Daoy (cell line): Measurements from ENCODE around the gene CEACAM16. TPM values are rescaled to one million over a fixed set of nuclear protein-coding genes. Genes with fewer than 3 reads are reported as not detected.
"Not testable (repeated sequence)": the region's sequence is repeated elsewhere in the genome, so short reads cannot be mapped to it uniquely, and the experiment has no call there.

Source experiments
- DNase-seq: peaks from one replicate; pipeline ENCODE4 v3.0.0-alpha.2; 2015; ENCODE audit warnings: low read depth
- total RNA-seq: library from RNA; depleted of rRNA; stranded (reverse); fragments of >200 nt; shearing (Covaris generic); gene quantifications from 2 replicates; pipeline ENCODE4 v1.2.3, GENCODE V29; 2014

Gene CEACAM16
- total RNA-seq, 1 experiment from 2014 or later, result not detected

GRCh38 chr19:44677019-44677811, 21.7 kb upstream of the CEACAM16 start:
- peak; percentile 47 for DNase-seq

GRCh38 chr19:44680536-44680935, 18.4 kb upstream of the CEACAM16 start:
- no peak for DNase-seq

GRCh38 chr19:44681992-44682790, 16.8 kb upstream of the CEACAM16 start:
- no peak for DNase-seq

GRCh38 chr19:44682807-44683206, 16.1 kb upstream of the CEACAM16 start:
- DNase-seq, result no peak

GRCh38 chr19:44683434-44684210, 15.3 kb upstream of the CEACAM16 start:
- no peak for DNase-seq

GRCh38 chr19:44684396-44684795, 14.6 kb upstream of the CEACAM16 start:
- not testable (repeated sequence) for DNase-seq

GRCh38 chr19:44684892-44685863, 13.8 kb upstream of the CEACAM16 start:
- DNase-seq, result peak; percentile 89

GRCh38 chr19:44685877-44686276, 13.1 kb upstream of the CEACAM16 start:
- DNase-seq, result peak; percentile 51

- DNase-seq, result no peak
Measured at GRCh38 chr19:44686896-44687295, 12.1 kb upstream of the CEACAM16 start.

- DNase-seq, result no peak
Measured at GRCh38 chr19:44687888-44688287, 11.1 kb upstream of the CEACAM16 start.

- DNase-seq, result peak; percentile 80
Measured at GRCh38 chr19:44689290-44690130, 9.4 kb upstream of the CEACAM16 start.

- DNase-seq, result no peak
Measured at GRCh38 chr19:44690131-44690440, 8.9 kb upstream of the CEACAM16 start.

GRCh38 chr19:44692379-44692721, 6.6 kb upstream of the CEACAM16 start:
- DNase-seq, result no peak

GRCh38 chr19:44694184-44694579, 4.8 kb upstream of the CEACAM16 start:
- DNase-seq, result no peak

- no peak for DNase-seq
Measured at GRCh38 chr19:44696939-44697669, 1.8 kb upstream of the CEACAM16 start.

- no peak for DNase-seq
Measured at GRCh38 chr19:44697670-44698034, 1.3 kb upstream of the CEACAM16 start.

- no peak for DNase-seq
Measured at GRCh38 chr19:44700547-44700946, 1.6 kb downstream of the CEACAM16 start.

GRCh38 chr19:44701228-44701627, 2.3 kb downstream of the CEACAM16 start:
- DNase-seq, result no peak

GRCh38 chr19:44702551-44703176, 3.7 kb downstream of the CEACAM16 start:
- no peak for DNase-seq
